Mesothelial cell of epicardium (in vitro differentiated cells): Measurements from ENCODE around the gene PDIA5. TPM values are rescaled to one million over a fixed set of nuclear protein-coding genes. Genes with fewer than 3 reads are reported as not detected.

Experiments used
- DNase-seq, 2 experiments: peaks; one replicate each; pipeline ENCODE4 v3.0.0; 2021; ENCODE audit warnings: low spot score in 2 of 2; ENCODE audit not compliant: unreplicated experiment in 2 of 2
- H3K27ac Mint-ChIP-seq: 2 replicates; pipeline ENCODE4 v1.8.0; 2021; ENCODE audit warnings: mixed read lengths
- H3K27me3 Mint-ChIP-seq: 2 replicates; pipeline ENCODE4 v1.8.0; 2021; ENCODE audit warnings: low read depth, mixed read lengths
- H3K36me3 Mint-ChIP-seq: 2 replicates; pipeline ENCODE4 v1.8.0; 2021; ENCODE audit warnings: mixed read lengths
- H3K4me1 Mint-ChIP-seq: 2 replicates; pipeline ENCODE4 v1.8.0; 2021; ENCODE audit warnings: mixed read lengths
- H3K4me3 Mint-ChIP-seq: 2 replicates; pipeline ENCODE4 v1.8.0; 2021; ENCODE audit warnings: mild to moderate bottlenecking, moderate library complexity, mixed read lengths
- H3K9me3 Mint-ChIP-seq: 2 replicates; pipeline ENCODE4 v1.8.0; 2021; ENCODE audit warnings: mixed read lengths
- total RNA-seq: library from RNA; stranded (reverse); gene quantifications from 3 replicates; pipeline ENCODE4 v1.2.1, GENCODE V29; 2021
- TF ChIP-seq, protein P1 (sequence below): fragments of 200-600 bp; sonication (generic); IDR thresholded peaks from one replicate; pipeline ENCODE4 v1.5.0; 2021; ENCODE audit warnings: antibody characterized with exemption; ENCODE audit not compliant: unreplicated experiment

The PDIA5 gene
- total RNA-seq, 1 donor from 2014 or later, result 19.1 TPM

DNA sequence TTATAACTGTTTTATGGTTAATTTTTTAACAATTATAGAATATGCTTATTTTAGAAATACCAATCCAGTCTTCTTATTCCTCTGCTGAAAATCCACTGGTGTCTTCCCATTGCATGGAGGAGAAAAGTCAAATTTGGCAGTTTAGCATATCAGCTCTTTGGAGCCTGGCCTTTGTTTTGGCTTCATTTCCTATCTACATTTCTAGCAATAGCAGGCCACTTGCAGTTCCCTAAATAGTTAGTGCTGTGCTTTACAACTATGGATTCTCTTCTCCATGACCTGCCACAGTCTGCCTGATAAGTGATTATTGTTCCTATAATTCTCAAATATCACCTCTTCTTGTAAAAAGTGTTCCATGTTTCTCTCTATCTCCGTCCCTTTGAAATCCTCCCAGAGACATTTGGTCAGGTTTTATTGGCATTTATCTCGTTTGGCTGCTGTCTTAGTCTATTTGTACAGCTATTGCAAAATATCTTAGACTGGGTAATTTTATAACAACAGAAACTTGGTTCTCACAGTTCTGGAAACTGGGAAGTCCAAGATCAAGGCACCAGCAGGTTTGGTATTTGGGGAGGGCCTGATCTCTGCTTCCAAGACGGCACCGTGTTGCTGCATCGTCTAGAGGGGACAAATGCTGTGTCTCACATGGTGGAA lies 126.8 kb downstream of the PDIA5 start:
- no peak for DNase-seq
- Mint-ChIP-seq H3K36me3 (no peaks in the 10 kb centered on the region), H3K4me1 (no peaks in the 10 kb centered on the region), H3K4me3 (no peak overlapping the region), H3K27me3 (peaks cover 2% of the 10 kb centered on the region), H3K9me3 (peaks cover 14% of the 10 kb centered on the region), H3K27ac (no peak overlapping the region)
- TF ChIP-seq, protein P1, sequence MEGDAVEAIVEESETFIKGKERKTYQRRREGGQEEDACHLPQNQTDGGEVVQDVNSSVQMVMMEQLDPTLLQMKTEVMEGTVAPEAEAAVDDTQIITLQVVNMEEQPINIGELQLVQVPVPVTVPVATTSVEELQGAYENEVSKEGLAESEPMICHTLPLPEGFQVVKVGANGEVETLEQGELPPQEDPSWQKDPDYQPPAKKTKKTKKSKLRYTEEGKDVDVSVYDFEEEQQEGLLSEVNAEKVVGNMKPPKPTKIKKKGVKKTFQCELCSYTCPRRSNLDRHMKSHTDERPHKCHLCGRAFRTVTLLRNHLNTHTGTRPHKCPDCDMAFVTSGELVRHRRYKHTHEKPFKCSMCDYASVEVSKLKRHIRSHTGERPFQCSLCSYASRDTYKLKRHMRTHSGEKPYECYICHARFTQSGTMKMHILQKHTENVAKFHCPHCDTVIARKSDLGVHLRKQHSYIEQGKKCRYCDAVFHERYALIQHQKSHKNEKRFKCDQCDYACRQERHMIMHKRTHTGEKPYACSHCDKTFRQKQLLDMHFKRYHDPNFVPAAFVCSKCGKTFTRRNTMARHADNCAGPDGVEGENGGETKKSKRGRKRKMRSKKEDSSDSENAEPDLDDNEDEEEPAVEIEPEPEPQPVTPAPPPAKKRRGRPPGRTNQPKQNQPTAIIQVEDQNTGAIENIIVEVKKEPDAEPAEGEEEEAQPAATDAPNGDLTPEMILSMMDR, result no peak

DNA sequence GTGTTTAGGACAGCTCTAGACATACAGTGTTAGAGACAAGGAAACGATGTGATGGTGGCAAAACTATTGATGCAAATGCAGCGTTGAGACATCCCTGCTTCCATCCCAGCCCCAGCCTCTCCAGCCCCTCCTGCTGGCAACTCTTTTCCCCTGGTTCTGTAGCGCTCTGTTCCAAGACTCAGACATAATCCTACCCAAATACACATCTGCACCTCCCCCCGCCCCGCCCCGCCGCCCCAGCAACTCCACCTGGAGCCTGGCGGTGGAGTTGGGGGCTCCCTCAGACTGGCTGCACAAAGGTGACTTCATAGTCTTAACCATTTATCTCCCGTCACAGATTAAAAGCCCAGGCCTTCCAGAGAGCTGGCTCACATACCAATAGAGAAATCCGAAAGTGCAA lies 127.7 kb downstream of the PDIA5 start:
- peaks cover 2% of the 10 kb centered on the region for H3K27me3 Mint-ChIP-seq
- H3K4me1 Mint-ChIP-seq, result no peaks in the 10 kb centered on the region
- H3K36me3 Mint-ChIP-seq, result no peaks in the 10 kb centered on the region
- DNase-seq, result no peak
- H3K4me3 Mint-ChIP-seq, result no peak overlapping the region
- H3K27ac Mint-ChIP-seq, result no peak overlapping the region
- H3K9me3 Mint-ChIP-seq, result peaks cover 19% of the 10 kb centered on the region
- TF ChIP-seq, protein P1, result no peak

DNA sequence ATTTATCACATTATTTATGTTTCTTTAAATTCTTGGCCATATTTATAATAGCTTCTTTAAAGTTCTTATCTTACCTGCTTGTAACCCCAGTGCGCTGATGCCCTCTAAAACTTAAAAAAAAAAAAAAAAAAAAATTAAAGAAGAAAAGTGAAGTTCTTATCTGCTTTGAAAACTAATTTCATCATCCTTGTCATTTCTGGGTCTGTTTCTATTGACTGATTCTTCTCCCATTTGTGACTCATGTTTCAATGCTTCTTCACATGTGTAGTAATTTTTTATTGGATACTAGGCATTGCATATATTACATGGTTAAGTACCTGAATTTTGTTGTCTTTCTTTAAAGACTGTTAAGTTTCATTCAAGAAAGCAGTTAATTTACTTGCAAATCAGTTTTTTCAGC lies 131.5 kb downstream of the PDIA5 start:
- peaks cover 19% of the 10 kb centered on the region for H3K9me3 Mint-ChIP-seq
- no peak overlapping the region for H3K4me3 Mint-ChIP-seq
- TF ChIP-seq, protein P1, result no peak
- no peak for DNase-seq
- H3K4me1 Mint-ChIP-seq, result peaks cover 7% of the 10 kb centered on the region
- no peak overlapping the region for H3K27ac Mint-ChIP-seq
- H3K36me3 Mint-ChIP-seq, result no peaks in the 10 kb centered on the region
- H3K27me3 Mint-ChIP-seq, result peaks cover 2% of the 10 kb centered on the region

DNA sequence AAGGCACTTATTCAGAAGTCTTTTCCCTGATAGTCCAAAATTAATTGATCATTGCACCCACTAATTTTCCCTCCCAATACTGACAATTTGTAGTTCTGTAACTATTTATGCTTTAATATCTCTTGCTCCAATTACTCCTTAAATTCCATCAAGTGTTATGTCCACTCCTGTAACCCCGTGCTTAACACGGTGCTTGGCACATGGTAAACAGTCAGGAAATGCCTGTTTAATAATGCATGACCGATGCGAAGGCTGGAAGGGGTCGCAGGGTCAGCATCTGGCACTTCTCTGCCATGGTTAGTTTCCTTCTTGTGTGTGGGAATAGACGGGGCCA lies 134.4 kb downstream of the PDIA5 start:
- H3K9me3 Mint-ChIP-seq, result peaks cover 19% of the 10 kb centered on the region
- peaks cover 7% of the 10 kb centered on the region for H3K4me1 Mint-ChIP-seq
- no peak for DNase-seq
- H3K4me3 Mint-ChIP-seq, result peak overlapping the region; percentile 92
- peaks cover 2% of the 10 kb centered on the region for H3K27me3 Mint-ChIP-seq
- peak overlapping the region; percentile 99 for H3K27ac Mint-ChIP-seq
- H3K36me3 Mint-ChIP-seq, result no peaks in the 10 kb centered on the region
- TF ChIP-seq, protein P1, result no peak

DNA sequence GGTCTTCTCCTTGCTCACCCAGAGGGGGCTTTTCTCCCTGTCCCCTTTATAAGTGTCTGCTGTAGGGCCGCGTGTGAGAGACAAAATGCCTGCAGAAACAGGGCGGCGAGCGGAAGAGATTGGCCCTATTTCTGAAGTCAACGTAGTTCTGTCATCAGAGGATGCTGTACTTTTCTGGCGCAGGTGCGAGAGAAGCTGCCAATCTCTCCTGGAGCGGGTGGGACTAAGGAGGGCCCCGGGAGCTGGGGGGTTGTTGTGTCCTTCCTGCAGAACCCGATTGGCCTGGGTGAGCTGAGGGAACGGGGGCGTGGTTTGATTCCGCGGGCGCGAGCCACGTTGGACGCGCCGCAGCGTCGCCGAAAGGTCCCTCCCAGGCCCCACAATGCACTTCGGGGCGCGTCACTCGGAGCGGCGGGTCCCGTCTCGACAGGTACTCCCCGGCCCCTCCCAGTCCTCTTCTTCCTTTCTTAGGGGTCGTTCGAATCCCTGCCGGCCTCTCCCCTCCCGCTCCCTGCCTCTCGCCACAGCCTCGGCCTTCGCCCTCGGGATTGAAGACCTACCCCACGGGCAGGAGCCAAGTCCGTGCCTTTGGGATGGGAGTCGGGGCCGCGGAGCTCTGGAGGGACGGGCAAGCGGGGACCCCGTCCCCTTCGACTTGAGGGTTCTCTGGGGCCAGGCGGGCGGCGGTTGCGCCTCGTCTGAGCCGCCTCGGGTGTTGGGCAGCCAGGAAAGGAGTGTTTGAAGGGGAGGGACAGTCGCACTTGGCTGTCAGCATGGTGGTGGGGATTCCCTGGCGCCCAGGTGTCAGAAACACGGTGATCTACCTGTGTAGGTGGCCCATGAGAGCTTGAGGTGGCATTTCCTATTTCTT lies 135.0 kb downstream of the PDIA5 start, which contains the start of gene SEC22A:
SEC22A (plus strand) TSS at position 387 of the 871 bp plus-strand sequence. CDS start 7,275 bp downstream, outside the sequence.
- H3K36me3 Mint-ChIP-seq, result no peaks in the 10 kb centered on the region
- peaks cover 19% of the 10 kb centered on the region for H3K9me3 Mint-ChIP-seq
- TF ChIP-seq, protein P1, result no peak
- peaks cover 7% of the 10 kb centered on the region for H3K4me1 Mint-ChIP-seq
- peak; percentile 88 to 92 for DNase-seq
- H3K4me3 Mint-ChIP-seq, result peak within 1 kb of the TSS; percentile 92
- H3K27ac Mint-ChIP-seq, result peak within 1 kb of the TSS; percentile 99
- peaks cover 2% of the 10 kb centered on the region for H3K27me3 Mint-ChIP-seq
